ENCODE results near the gene PIGM. TPM values are rescaled to one million over a fixed set of nuclear protein-coding genes. Genes with fewer than 3 reads are reported as not detected.

PIGM gene
- total RNA-seq, 4 donors from 2014 or later, result 3.2 to 8.2 (median 4.9) TPM

DNA sequence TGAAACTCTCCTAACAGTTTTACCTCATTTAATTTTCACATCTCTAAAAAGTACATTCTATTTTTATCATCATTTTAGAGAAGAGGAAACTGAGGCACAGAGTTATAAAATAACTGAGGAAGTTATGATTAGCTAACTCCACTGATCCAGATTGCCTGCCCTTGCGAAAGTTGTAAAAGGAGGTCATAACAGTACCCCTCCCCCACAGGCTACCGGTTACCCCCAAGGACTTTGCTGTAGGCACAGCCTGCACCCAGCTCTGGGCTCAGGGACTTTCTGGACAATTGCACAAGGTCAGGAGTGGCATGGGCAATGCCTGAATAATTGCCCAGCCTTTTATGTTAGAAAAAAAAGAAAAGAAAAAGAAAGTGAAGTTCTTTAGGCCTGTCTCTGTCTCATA is 22.7 kb downstream of the PIGM start:
- H3K4me1 ChIP-seq, result no peaks in the 10 kb centered on the region
- in situ Hi-C loops (cut with MboI; ENCODE audit: low pct_ligation_motif_present in 1 of 4, low pct_unique_long_range_greater_than_20kb in 1 of 4, low sequenced_read_pairs in 3 of 4) (loop anchor here (5.0 to 25.0 kb wide), 4 partner anchors 72 to 222 kb away; partner anchors contain the start of gene DUSP23 (in 3 of the 4)), intact Hi-C loops (cut with DNase I; ENCODE audit: low total_unique reads) (no loop called here)
- no peaks in the 10 kb centered on the region for H3K27me3 ChIP-seq
- H3K27ac ChIP-seq, result no peak overlapping the region
- H3K36me3 ChIP-seq, result no peaks in the 10 kb centered on the region
- no peak for DNase-seq
- WGBS, 2 donors (ENCODE audit: low coverage in 1 of 2), result 69 to 80% methylated on average over 2 of the region's 2 CpGs
- H3K4me3 ChIP-seq, result no peak overlapping the region
- H3K9me3 ChIP-seq, result no peaks in the 10 kb centered on the region
- TF ChIP-seq POLR2AphosphoS5 (IDR thresholded peaks at IDR 0.05) (no peak), EP300 (IDR thresholded peaks at IDR 0.05; ENCODE audit: low read depth) (no peak), POLR2A (IDR thresholded peaks at IDR 0.05) (no peak)
- TF ChIP-seq, protein P1, sequence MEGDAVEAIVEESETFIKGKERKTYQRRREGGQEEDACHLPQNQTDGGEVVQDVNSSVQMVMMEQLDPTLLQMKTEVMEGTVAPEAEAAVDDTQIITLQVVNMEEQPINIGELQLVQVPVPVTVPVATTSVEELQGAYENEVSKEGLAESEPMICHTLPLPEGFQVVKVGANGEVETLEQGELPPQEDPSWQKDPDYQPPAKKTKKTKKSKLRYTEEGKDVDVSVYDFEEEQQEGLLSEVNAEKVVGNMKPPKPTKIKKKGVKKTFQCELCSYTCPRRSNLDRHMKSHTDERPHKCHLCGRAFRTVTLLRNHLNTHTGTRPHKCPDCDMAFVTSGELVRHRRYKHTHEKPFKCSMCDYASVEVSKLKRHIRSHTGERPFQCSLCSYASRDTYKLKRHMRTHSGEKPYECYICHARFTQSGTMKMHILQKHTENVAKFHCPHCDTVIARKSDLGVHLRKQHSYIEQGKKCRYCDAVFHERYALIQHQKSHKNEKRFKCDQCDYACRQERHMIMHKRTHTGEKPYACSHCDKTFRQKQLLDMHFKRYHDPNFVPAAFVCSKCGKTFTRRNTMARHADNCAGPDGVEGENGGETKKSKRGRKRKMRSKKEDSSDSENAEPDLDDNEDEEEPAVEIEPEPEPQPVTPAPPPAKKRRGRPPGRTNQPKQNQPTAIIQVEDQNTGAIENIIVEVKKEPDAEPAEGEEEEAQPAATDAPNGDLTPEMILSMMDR (IDR thresholded peaks at IDR 0.05), result no peak

DNA sequence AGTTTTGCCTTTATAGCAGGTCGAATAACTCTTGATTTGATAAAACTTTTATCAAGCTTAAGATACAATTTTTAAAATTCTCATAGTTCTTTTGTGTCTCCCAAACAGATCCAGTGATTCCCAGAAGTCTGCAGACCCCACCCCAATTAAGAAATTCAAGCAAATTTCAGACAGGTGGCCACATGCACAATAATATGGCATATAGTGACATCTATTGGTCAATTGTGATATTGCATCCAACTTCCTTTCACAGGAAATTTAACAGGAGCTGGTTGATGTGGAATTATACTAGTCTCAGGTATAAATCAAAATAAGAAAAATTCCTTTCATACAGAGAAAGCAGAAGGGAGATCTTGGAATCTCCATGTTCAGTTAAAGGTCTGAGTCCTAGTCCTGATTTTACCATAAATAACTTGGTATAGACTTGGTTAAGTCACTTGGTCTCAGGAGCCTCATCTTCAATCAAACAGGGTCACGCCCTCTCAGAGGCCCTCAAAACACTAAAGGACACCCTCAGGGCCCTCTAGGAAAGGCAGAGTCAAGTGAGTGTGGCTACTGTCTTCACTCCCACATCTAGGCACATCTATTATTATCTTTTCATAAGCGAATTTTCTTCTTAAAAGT is 24.1 kb downstream of the PIGM start:
- intact Hi-C loops (cut with DNase I; ENCODE audit: low total_unique reads) (loop anchor here (1.0 kb wide), 1 partner anchor 71 kb away; no protein-coding TSS in a partner anchor), in situ Hi-C loops (cut with MboI; ENCODE audit: low pct_ligation_motif_present in 1 of 4, low pct_unique_long_range_greater_than_20kb in 1 of 4, low sequenced_read_pairs in 3 of 4) (loop anchor here (5.0 to 25.0 kb wide), 4 partner anchors 70 to 220 kb away; partner anchors contain the start of gene DUSP23 (in 3 of the 4))
- Histone ChIP-seq H3K9me3 (no peaks in the 10 kb centered on the region), H3K4me1 (no peaks in the 10 kb centered on the region), H3K27me3 (no peaks in the 10 kb centered on the region), H3K27ac (no peak overlapping the region), H3K36me3 (no peaks in the 10 kb centered on the region), H3K4me3 (no peak overlapping the region)
- no peak for DNase-seq
- TF ChIP-seq, protein P1 (IDR thresholded peaks at IDR 0.05), result peak; percentile 74 to 85 (median 83)
- TF ChIP-seq EP300 (IDR thresholded peaks at IDR 0.05; ENCODE audit: low read depth) (no peak), POLR2AphosphoS5 (IDR thresholded peaks at IDR 0.05) (no peak), POLR2A (IDR thresholded peaks at IDR 0.05) (no peak)
- WGBS, 2 donors (ENCODE audit: low coverage in 1 of 2), result 51 to 70% methylated on average over 3 of the region's 3 CpGs

DNA sequence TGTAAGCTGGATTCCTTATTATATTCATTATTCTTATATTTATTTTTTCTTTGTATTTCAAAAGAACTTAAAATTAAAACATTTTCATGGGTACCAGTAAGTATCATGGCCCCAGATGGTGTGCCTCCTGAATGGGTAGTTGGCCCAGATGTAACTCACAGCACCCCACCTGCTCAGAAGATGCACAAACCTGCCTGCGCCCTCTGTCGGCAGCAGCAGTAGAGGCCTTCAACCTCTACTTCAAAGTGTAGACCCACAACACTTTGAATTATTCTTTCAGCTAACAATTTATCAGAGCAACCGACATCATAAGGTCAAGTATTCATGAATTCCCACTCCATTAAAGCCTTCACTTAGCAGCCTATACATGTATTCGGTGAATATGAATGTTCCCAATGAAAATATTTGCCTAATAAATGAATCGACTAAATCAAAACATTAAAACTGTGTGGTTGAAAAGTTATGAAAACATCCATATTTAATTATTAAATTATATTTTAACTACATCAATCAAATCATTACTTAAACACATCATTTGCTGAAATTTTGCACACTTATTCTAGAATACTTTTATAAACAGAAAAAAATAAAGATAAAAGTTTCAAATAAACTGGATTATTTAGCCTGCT is 25.4 kb downstream of the PIGM start:
- H3K27ac ChIP-seq, result no peak overlapping the region
- no peak overlapping the region for H3K4me3 ChIP-seq
- no peaks in the 10 kb centered on the region for H3K9me3 ChIP-seq
- no peak for TF ChIP-seq POLR2A (IDR thresholded peaks at IDR 0.05)
- TF ChIP-seq, protein P1 (IDR thresholded peaks at IDR 0.05), result peak; percentile 75 to 86 (median 85)
- no peak for TF ChIP-seq EP300 (IDR thresholded peaks at IDR 0.05; ENCODE audit: low read depth)
- TF ChIP-seq POLR2AphosphoS5 (IDR thresholded peaks at IDR 0.05), result no peak
- H3K4me1 ChIP-seq, result no peaks in the 10 kb centered on the region
- WGBS, 2 donors (ENCODE audit: low coverage in 1 of 2), result 27 to 33% methylated on average over 4 to 5 of the region's 5 CpGs
- H3K27me3 ChIP-seq, result no peaks in the 10 kb centered on the region
- DNase-seq, result peak; percentile 82
- H3K36me3 ChIP-seq, result no peaks in the 10 kb centered on the region
- in situ Hi-C loops (cut with MboI; ENCODE audit: low pct_ligation_motif_present in 1 of 4, low pct_unique_long_range_greater_than_20kb in 1 of 4, low sequenced_read_pairs in 3 of 4), result loop anchor here (5.0 to 25.0 kb wide), 4 partner anchors 69 to 219 kb away; partner anchors contain the start of gene DUSP23 (in 3 of the 4)
- intact Hi-C loops (cut with DNase I; ENCODE audit: low total_unique reads), result no loop called here

DNA sequence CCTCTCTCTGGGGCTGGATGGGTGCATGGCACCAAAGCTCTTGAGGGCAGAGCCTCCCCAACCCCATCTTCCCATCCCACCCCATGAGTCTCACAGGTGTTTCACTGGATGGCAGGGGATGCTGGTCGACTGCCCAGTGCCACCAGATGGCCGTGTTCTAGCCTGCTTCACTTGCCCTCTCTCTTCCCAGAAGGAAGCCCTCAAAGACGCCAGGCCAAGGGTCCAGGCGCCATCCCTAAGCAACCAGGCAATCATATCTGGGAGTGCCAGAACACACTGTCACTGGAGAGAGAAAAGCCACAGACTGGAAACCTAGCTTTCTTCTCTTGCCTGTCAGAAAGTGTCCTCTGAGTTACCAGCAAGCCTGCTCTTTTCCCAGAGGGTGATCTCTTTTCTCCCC is 26.7 kb downstream of the PIGM start:
- H3K36me3 ChIP-seq, result no peaks in the 10 kb centered on the region
- intact Hi-C loops (cut with DNase I; ENCODE audit: low total_unique reads) (no loop called here), in situ Hi-C loops (cut with MboI; ENCODE audit: low pct_ligation_motif_present in 1 of 4, low pct_unique_long_range_greater_than_20kb in 1 of 4, low sequenced_read_pairs in 3 of 4) (loop anchor here (5.0 to 25.0 kb wide), 4 partner anchors 68 to 218 kb away; partner anchors contain the start of gene DUSP23 (in 3 of the 4))
- WGBS, 2 donors (ENCODE audit: low coverage in 1 of 2), result 79% methylated on average over 2 of the region's 4 CpGs; no CpG with 5 or more reads in 1 of the 2 donors
- no peak for DNase-seq
- no peak overlapping the region for H3K4me3 ChIP-seq
- H3K27me3 ChIP-seq, result no peaks in the 10 kb centered on the region
- no peaks in the 10 kb centered on the region for H3K4me1 ChIP-seq
- H3K27ac ChIP-seq, result no peak overlapping the region
- H3K9me3 ChIP-seq, result no peaks in the 10 kb centered on the region
- TF ChIP-seq, protein P1 (IDR thresholded peaks at IDR 0.05), result no peak
- no peak for TF ChIP-seq POLR2A (IDR thresholded peaks at IDR 0.05)
- no peak for TF ChIP-seq EP300 (IDR thresholded peaks at IDR 0.05; ENCODE audit: low read depth)
- no peak for TF ChIP-seq POLR2AphosphoS5 (IDR thresholded peaks at IDR 0.05)

Measured in transverse colon (tissue), 4 donors.